Endothelial cell (in vitro differentiated cells): ENCODE measurements around the gene JCHAIN. TPM values are rescaled to one million over a fixed set of nuclear protein-coding genes. Genes with fewer than 3 reads are reported as not detected.
A peak's percentile ranks its signal among the peaks of the same experiment; 100 is the strongest.

Source experiments
- DNase-seq: peaks from one replicate; pipeline ENCODE4 v3.0.0; 2021; ENCODE audit warnings: low spot score
- H3K27ac Mint-ChIP-seq: one replicate; pipeline ENCODE4 v1.8.0; 2021; ENCODE audit warnings: mixed read lengths, inconsistent platforms; ENCODE audit not compliant: unreplicated experiment
- H3K27me3 Mint-ChIP-seq: one replicate; pipeline ENCODE4 v1.8.0; 2021; ENCODE audit warnings: mild to moderate bottlenecking, moderate library complexity, mixed read lengths, inconsistent platforms; ENCODE audit not compliant: unreplicated experiment
- H3K36me3 Mint-ChIP-seq: one replicate; pipeline ENCODE4 v1.8.0; 2021; ENCODE audit warnings: mild to moderate bottlenecking, low read depth, mixed read lengths, inconsistent platforms; ENCODE audit not compliant: unreplicated experiment
- H3K4me1 Mint-ChIP-seq: one replicate; pipeline ENCODE4 v1.8.0; 2021; ENCODE audit warnings: mild to moderate bottlenecking, mixed read lengths, inconsistent platforms; ENCODE audit not compliant: unreplicated experiment
- H3K4me3 Mint-ChIP-seq: one replicate; pipeline ENCODE4 v1.8.0; 2021; ENCODE audit warnings: mild to moderate bottlenecking, mixed read lengths, inconsistent platforms; ENCODE audit not compliant: unreplicated experiment
- H3K9me3 Mint-ChIP-seq: one replicate; pipeline ENCODE4 v1.8.0; 2021; ENCODE audit warnings: mixed read lengths, inconsistent platforms; ENCODE audit not compliant: unreplicated experiment
- CTCF ChIP-seq: fragments of 200-600 bp; sonication (generic); IDR thresholded peaks from one replicate; pipeline ENCODE4 v1.5.0; 2021; ENCODE audit warnings: antibody characterized with exemption; ENCODE audit not compliant: unreplicated experiment
- total RNA-seq: library from RNA; stranded (reverse); fragmentation: NEBNext Ultra II Directional; extraction: Animal tissue kit (Norgen Biotek cat#: 25700); gene quantifications from one replicate; pipeline ENCODE4 v1.2.1, GENCODE V29; 2021; ENCODE audit not compliant: unreplicated experiment

JCHAIN gene
- total RNA-seq, 1 donor from 2014 or later, result not detected

GRCh38 chr4:70712604-70713452, 46.5 kb upstream of the JCHAIN start:
- Mint-ChIP-seq H3K27ac (no peak overlapping the region), H3K9me3 (no peaks in the 10 kb centered on the region), H3K4me1 (peaks cover 13% of the 10 kb centered on the region), H3K4me3 (no peak overlapping the region), H3K27me3 (no peaks in the 10 kb centered on the region), H3K36me3 (no peaks in the 10 kb centered on the region)
- DNase-seq, result no peak
- no peak for TF ChIP-seq CTCF

GRCh38 chr4:70712150-70712549, 45.8 kb upstream of the JCHAIN start:
- no peaks in the 10 kb centered on the region for H3K27me3 Mint-ChIP-seq
- H3K36me3 Mint-ChIP-seq, result no peaks in the 10 kb centered on the region
- no peak overlapping the region for H3K27ac Mint-ChIP-seq
- no peak for TF ChIP-seq CTCF
- no peak overlapping the region for H3K4me3 Mint-ChIP-seq
- peaks cover 13% of the 10 kb centered on the region for H3K4me1 Mint-ChIP-seq
- no peak for DNase-seq
- no peaks in the 10 kb centered on the region for H3K9me3 Mint-ChIP-seq

GRCh38 chr4:70711599-70711998, 45.3 kb upstream of the JCHAIN start:
- Mint-ChIP-seq H3K27me3 (no peaks in the 10 kb centered on the region), H3K9me3 (no peaks in the 10 kb centered on the region), H3K27ac (peak overlapping the region; percentile 10), H3K4me1 (peaks cover 13% of the 10 kb centered on the region), H3K36me3 (no peaks in the 10 kb centered on the region), H3K4me3 (peak overlapping the region; percentile 2)
- TF ChIP-seq CTCF, result no peak
- no peak for DNase-seq

GRCh38 chr4:70709611-70710205, 43.4 kb upstream of the JCHAIN start:
- no peaks in the 10 kb centered on the region for H3K9me3 Mint-ChIP-seq
- H3K27me3 Mint-ChIP-seq, result no peaks in the 10 kb centered on the region
- DNase-seq, result no peak
- no peaks in the 10 kb centered on the region for H3K36me3 Mint-ChIP-seq
- H3K4me1 Mint-ChIP-seq, result peaks cover 21% of the 10 kb centered on the region
- no peak for TF ChIP-seq CTCF
- H3K27ac Mint-ChIP-seq, result no peak overlapping the region
- H3K4me3 Mint-ChIP-seq, result no peak overlapping the region

- Mint-ChIP-seq H3K9me3 (no peaks in the 10 kb centered on the region), H3K4me1 (peaks cover 24% of the 10 kb centered on the region), H3K36me3 (peaks cover 6% of the 10 kb centered on the region), H3K27me3 (peaks cover 10% of the 10 kb centered on the region), H3K27ac (peak overlapping the region; percentile 20), H3K4me3 (peak overlapping the region; percentile 92)
- TF ChIP-seq CTCF, result no peak
- DNase-seq, result no peak
These were observed 40.2 kb upstream of the JCHAIN start for GRCh38 chr4:70706516-70706915.
